WTC11 (cell line): ENCODE results near the gene PGRMC2. TPM values are rescaled to one million over a fixed set of nuclear protein-coding genes. Genes with fewer than 3 reads are reported as not detected.

Experiments used
- ATAC-seq: fragments of 200-7000 bp; cut with Tn5 transposase; 2 replicates; pipeline ENCODE4 v1.10.0; 2021; ENCODE audit warnings: mild to moderate bottlenecking, moderate library complexity
- CTCF ChIA-PET: fragments of 300-600 bp; sonication (Branson Sonifier 250); formaldehyde crosslinking; loops from one replicate; lab custom pipeline; 2021; ENCODE audit warnings: antibody characterized with exemption; lab: Charles Lee
- POLR2A ChIA-PET: fragments of 350-600 bp; sonication (Branson Sonifier 250); formaldehyde crosslinking; loops from one replicate; lab custom pipeline; 2021; ENCODE audit warnings: antibody characterized with exemption; lab: Charles Lee
- DNase-seq: peaks from one replicate; pipeline ENCODE4 v3.0.0; 2021; ENCODE audit warnings: low spot score
- H3K27ac Mint-ChIP-seq: 2 replicates; pipeline ENCODE4 v1.8.0; 2021; ENCODE audit warnings: mixed read lengths
- H3K27me3 Mint-ChIP-seq: 2 replicates; pipeline ENCODE4 v1.8.0; 2021; ENCODE audit warnings: low read depth, mild to moderate bottlenecking, moderate library complexity, mixed read lengths
- H3K36me3 Mint-ChIP-seq: 2 replicates; pipeline ENCODE4 v1.8.0; 2021; ENCODE audit warnings: mixed read lengths
- H3K4me1 Mint-ChIP-seq: 2 replicates; pipeline ENCODE4 v1.8.0; 2022; ENCODE audit warnings: mixed read lengths
- H3K4me3 Mint-ChIP-seq: 2 replicates; pipeline ENCODE4 v1.8.0; 2021; ENCODE audit warnings: mild to moderate bottlenecking, moderate library complexity, mixed read lengths
- H3K9me3 Mint-ChIP-seq: 2 replicates; pipeline ENCODE4 v1.8.0; 2021; ENCODE audit warnings: mixed read lengths
- CBFB ChIP-seq: sonication (generic); formaldehyde crosslinking; IDR thresholded peaks from 2 replicates; pipeline ENCODE4 v1.8.1; 2022; ENCODE audit warnings: mild to moderate bottlenecking, low read depth, missing genetic modification reagents
- CREB1 ChIP-seq: sonication (generic); formaldehyde crosslinking; IDR thresholded peaks from 2 replicates; pipeline ENCODE4 v1.8.0; 2023; ENCODE audit warnings: mild to moderate bottlenecking, missing genetic modification reagents
- ELF4 ChIP-seq: sonication (generic); formaldehyde crosslinking; IDR thresholded peaks from 2 replicates; pipeline ENCODE4 v1.8.1; 2022; ENCODE audit warnings: low read depth, mild to moderate bottlenecking, moderate library complexity, missing genetic modification reagents
- EMX1 ChIP-seq: fragments of 250-450 bp; sonication (Bioruptor Pico); IDR thresholded peaks from 2 replicates; pipeline ENCODE4 v1.8.0; 2021; ENCODE audit warnings: mild to moderate bottlenecking
- ESRRA ChIP-seq: sonication (generic); formaldehyde crosslinking; IDR thresholded peaks from 2 replicates; pipeline ENCODE4 v1.8.1; 2022; ENCODE audit warnings: mild to moderate bottlenecking, missing genetic modification reagents, borderline replicate concordance
- ETV6 ChIP-seq: sonication (generic); formaldehyde crosslinking; IDR thresholded peaks from 2 replicates; pipeline ENCODE4 v1.8.1; 2022; ENCODE audit warnings: mild to moderate bottlenecking, missing genetic modification reagents
- MAX ChIP-seq: sonication (generic); formaldehyde crosslinking; IDR thresholded peaks from 2 replicates; pipeline ENCODE4 v1.8.0; 2022; ENCODE audit warnings: mild to moderate bottlenecking, missing genetic modification reagents
- OVOL2 ChIP-seq: fragments of 250-450 bp; sonication (Bioruptor Pico); IDR thresholded peaks from 2 replicates; pipeline ENCODE4 v1.9.0; 2021; ENCODE audit warnings: mild to moderate bottlenecking, borderline replicate concordance
- RORB ChIP-seq: fragments of 250-450 bp; sonication (Bioruptor Pico); IDR thresholded peaks from 2 replicates; pipeline ENCODE4 v1.9.0; 2021; ENCODE audit warnings: mild to moderate bottlenecking
- TCF7 ChIP-seq: sonication (generic); formaldehyde crosslinking; IDR thresholded peaks from 2 replicates; pipeline ENCODE4 v1.8.0; 2022; ENCODE audit warnings: mild to moderate bottlenecking, low read depth, missing genetic modification reagents, moderate library complexity
- USF2 ChIP-seq: sonication (generic); formaldehyde crosslinking; IDR thresholded peaks from 2 replicates; pipeline ENCODE4 v1.8.1; 2023; ENCODE audit warnings: mild to moderate bottlenecking, missing genetic modification reagents, moderate library complexity
- ZBTB21 ChIP-seq: sonication (generic); formaldehyde crosslinking; IDR thresholded peaks from 2 replicates; pipeline ENCODE4 v1.8.1; 2023; ENCODE audit warnings: mild to moderate bottlenecking, missing genetic modification reagents, borderline replicate concordance
- ZNF121 ChIP-seq: sonication (generic); formaldehyde crosslinking; IDR thresholded peaks from 2 replicates; pipeline ENCODE4 v1.8.0; 2023; ENCODE audit warnings: missing genetic modification reagents
- ZNF232 ChIP-seq: sonication (generic); formaldehyde crosslinking; IDR thresholded peaks from 2 replicates; pipeline ENCODE4 v1.8.0; 2022; ENCODE audit warnings: mild to moderate bottlenecking, missing genetic modification reagents
- ZNF671 ChIP-seq: fragments of 250-450 bp; sonication (Bioruptor Pico); IDR thresholded peaks from 2 replicates; pipeline ENCODE4 v1.8.0; 2021; ENCODE audit warnings: mild to moderate bottlenecking
- total RNA-seq: library from RNA; stranded (reverse); gene quantifications from 3 replicates; pipeline ENCODE4 v1.2.3, GENCODE V29; 2021
- TF ChIP-seq, protein P1 (sequence below): sonication (generic); formaldehyde crosslinking; IDR thresholded peaks from 2 replicates; pipeline ENCODE4 v1.8.1; 2022; ENCODE audit warnings: mild to moderate bottlenecking, missing genetic modification reagents, moderate library complexity, borderline replicate concordance
- TF ChIP-seq, protein P2 (sequence below): fragments of 250-450 bp; sonication (Bioruptor Pico); IDR thresholded peaks from 2 replicates; pipeline ENCODE4 v1.8.0; 2021; ENCODE audit warnings: mild to moderate bottlenecking
- TF ChIP-seq, protein P3 (sequence below): sonication (generic); formaldehyde crosslinking; IDR thresholded peaks from 2 replicates; pipeline ENCODE4 v1.8.1; 2022; ENCODE audit warnings: mild to moderate bottlenecking, moderate library complexity, missing genetic modification reagents
- TF ChIP-seq, protein P4 (sequence below): sonication (generic); formaldehyde crosslinking; IDR thresholded peaks from 2 replicates; pipeline ENCODE4 v1.8.1; 2023; ENCODE audit warnings: mild to moderate bottlenecking, missing genetic modification reagents, borderline replicate concordance
- TF ChIP-seq, protein P5 (sequence below): sonication (generic); formaldehyde crosslinking; IDR thresholded peaks from 2 replicates; pipeline ENCODE4 v1.8.0; 2023; ENCODE audit warnings: mild to moderate bottlenecking, missing genetic modification reagents
- TF ChIP-seq, protein P6 (sequence below): sonication (generic); formaldehyde crosslinking; IDR thresholded peaks from 2 replicates; pipeline ENCODE4 v1.8.1; 2023; ENCODE audit warnings: mild to moderate bottlenecking, moderate library complexity, missing genetic modification reagents

Gene PGRMC2
- total RNA-seq, 1 experiment from 2014 or later = 68.2 TPM

DNA sequence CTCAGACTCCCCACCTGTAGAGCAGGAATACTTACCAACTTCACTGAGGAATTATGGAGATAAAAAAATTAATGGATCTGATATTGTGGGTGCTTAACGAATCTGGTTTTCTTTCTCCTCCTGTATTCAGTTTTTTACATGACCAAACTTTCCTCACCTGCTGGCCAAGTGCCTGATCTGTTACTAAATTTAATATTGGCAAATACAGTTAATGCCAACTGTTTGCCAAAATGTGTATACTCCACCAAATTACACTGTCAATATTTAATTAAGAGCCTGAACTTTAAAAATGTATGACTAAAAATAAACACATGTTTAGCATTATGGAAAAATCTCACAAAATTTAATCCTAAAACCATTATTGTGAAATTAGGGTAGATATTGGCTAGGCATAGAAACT, 3.3 kb downstream of the PGRMC2 start:
- no peak for DNase-seq
- TF ChIP-seq, protein P1, sequence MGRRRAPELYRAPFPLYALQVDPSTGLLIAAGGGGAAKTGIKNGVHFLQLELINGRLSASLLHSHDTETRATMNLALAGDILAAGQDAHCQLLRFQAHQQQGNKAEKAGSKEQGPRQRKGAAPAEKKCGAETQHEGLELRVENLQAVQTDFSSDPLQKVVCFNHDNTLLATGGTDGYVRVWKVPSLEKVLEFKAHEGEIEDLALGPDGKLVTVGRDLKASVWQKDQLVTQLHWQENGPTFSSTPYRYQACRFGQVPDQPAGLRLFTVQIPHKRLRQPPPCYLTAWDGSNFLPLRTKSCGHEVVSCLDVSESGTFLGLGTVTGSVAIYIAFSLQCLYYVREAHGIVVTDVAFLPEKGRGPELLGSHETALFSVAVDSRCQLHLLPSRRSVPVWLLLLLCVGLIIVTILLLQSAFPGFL (CRISPR knock-in tag) = no peak
- TF ChIP-seq ETV6 (CRISPR knock-in tag) (no peak), EMX1 (CRISPR knock-in tag) (no peak), TCF7 (CRISPR knock-in tag) (no peak), ZNF121 (CRISPR knock-in tag) (no peak), USF2 (CRISPR knock-in tag) (no peak), CREB1 (no peak), ELF4 (no peak), MAX (CRISPR knock-in tag) (no peak), OVOL2 (CRISPR knock-in tag) (no peak)
- TF ChIP-seq, protein P2, sequence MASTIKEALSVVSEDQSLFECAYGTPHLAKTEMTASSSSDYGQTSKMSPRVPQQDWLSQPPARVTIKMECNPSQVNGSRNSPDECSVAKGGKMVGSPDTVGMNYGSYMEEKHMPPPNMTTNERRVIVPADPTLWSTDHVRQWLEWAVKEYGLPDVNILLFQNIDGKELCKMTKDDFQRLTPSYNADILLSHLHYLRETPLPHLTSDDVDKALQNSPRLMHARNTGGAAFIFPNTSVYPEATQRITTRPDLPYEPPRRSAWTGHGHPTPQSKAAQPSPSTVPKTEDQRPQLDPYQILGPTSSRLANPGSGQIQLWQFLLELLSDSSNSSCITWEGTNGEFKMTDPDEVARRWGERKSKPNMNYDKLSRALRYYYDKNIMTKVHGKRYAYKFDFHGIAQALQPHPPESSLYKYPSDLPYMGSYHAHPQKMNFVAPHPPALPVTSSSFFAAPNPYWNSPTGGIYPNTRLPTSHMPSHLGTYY (CRISPR knock-in tag) = no peak
- TF ChIP-seq, protein P3, sequence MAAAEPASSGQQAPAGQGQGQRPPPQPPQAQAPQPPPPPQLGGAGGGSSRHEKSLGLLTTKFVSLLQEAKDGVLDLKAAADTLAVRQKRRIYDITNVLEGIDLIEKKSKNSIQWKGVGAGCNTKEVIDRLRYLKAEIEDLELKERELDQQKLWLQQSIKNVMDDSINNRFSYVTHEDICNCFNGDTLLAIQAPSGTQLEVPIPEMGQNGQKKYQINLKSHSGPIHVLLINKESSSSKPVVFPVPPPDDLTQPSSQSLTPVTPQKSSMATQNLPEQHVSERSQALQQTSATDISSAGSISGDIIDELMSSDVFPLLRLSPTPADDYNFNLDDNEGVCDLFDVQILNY = no peak
- TF ChIP-seq, protein P4, sequence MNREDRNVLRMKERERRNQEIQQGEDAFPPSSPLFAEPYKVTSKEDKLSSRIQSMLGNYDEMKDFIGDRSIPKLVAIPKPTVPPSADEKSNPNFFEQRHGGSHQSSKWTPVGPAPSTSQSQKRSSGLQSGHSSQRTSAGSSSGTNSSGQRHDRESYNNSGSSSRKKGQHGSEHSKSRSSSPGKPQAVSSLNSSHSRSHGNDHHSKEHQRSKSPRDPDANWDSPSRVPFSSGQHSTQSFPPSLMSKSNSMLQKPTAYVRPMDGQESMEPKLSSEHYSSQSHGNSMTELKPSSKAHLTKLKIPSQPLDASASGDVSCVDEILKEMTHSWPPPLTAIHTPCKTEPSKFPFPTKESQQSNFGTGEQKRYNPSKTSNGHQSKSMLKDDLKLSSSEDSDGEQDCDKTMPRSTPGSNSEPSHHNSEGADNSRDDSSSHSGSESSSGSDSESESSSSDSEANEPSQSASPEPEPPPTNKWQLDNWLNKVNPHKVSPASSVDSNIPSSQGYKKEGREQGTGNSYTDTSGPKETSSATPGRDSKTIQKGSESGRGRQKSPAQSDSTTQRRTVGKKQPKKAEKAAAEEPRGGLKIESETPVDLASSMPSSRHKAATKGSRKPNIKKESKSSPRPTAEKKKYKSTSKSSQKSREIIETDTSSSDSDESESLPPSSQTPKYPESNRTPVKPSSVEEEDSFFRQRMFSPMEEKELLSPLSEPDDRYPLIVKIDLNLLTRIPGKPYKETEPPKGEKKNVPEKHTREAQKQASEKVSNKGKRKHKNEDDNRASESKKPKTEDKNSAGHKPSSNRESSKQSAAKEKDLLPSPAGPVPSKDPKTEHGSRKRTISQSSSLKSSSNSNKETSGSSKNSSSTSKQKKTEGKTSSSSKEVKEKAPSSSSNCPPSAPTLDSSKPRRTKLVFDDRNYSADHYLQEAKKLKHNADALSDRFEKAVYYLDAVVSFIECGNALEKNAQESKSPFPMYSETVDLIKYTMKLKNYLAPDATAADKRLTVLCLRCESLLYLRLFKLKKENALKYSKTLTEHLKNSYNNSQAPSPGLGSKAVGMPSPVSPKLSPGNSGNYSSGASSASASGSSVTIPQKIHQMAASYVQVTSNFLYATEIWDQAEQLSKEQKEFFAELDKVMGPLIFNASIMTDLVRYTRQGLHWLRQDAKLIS (CRISPR knock-in tag) = no peak
- no peaks in the 10 kb centered on the region for H3K27me3 Mint-ChIP-seq
- H3K36me3 Mint-ChIP-seq = peaks cover 15% of the 10 kb centered on the region
- ChIA-PET CTCF (no interaction called here), POLR2A (no interaction called here)
- peaks cover 40% of the 10 kb centered on the region for H3K4me1 Mint-ChIP-seq
- peak overlapping the region; percentile 12 for H3K4me3 Mint-ChIP-seq
- no peaks in the 10 kb centered on the region for H3K9me3 Mint-ChIP-seq
- no peak for ATAC-seq
- no peak overlapping the region for H3K27ac Mint-ChIP-seq

DNA sequence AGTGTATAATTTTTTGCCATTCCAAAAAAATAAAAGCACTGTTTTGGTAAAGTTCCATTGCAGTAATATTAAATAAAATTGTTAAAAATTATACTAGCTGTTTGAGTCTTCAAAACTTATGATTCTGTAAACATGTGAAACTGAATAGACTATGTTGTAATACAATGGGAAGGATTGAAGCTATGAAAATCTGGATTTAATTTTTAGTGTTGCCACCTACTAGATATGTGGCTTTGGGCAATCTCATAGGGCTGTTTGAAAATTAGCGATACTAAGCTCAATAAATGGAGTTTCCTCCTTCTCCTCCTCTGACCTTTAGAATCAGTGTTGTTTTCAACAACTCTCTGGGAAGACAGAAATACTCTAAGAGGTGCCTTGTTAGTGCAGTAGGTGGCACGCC, 4.5 kb downstream of the PGRMC2 start:
- Mint-ChIP-seq H3K36me3 (peaks cover 15% of the 10 kb centered on the region), H3K4me1 (peaks cover 42% of the 10 kb centered on the region), H3K27ac (no peak overlapping the region), H3K27me3 (no peaks in the 10 kb centered on the region), H3K9me3 (no peaks in the 10 kb centered on the region), H3K4me3 (no peak overlapping the region)
- ATAC-seq (no peak), DNase-seq (no peak)
- CTCF ChIA-PET = no interaction called here
- POLR2A ChIA-PET = no interaction called here
- TF ChIP-seq ZBTB21 = no peak
- TF ChIP-seq CBFB (CRISPR knock-in tag) = no peak
- TF ChIP-seq, protein P2 (CRISPR knock-in tag) = no peak
- TF ChIP-seq, protein P5, sequence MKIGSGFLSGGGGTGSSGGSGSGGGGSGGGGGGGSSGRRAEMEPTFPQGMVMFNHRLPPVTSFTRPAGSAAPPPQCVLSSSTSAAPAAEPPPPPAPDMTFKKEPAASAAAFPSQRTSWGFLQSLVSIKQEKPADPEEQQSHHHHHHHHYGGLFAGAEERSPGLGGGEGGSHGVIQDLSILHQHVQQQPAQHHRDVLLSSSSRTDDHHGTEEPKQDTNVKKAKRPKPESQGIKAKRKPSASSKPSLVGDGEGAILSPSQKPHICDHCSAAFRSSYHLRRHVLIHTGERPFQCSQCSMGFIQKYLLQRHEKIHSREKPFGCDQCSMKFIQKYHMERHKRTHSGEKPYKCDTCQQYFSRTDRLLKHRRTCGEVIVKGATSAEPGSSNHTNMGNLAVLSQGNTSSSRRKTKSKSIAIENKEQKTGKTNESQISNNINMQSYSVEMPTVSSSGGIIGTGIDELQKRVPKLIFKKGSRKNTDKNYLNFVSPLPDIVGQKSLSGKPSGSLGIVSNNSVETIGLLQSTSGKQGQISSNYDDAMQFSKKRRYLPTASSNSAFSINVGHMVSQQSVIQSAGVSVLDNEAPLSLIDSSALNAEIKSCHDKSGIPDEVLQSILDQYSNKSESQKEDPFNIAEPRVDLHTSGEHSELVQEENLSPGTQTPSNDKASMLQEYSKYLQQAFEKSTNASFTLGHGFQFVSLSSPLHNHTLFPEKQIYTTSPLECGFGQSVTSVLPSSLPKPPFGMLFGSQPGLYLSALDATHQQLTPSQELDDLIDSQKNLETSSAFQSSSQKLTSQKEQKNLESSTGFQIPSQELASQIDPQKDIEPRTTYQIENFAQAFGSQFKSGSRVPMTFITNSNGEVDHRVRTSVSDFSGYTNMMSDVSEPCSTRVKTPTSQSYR (CRISPR knock-in tag) = no peak
- TF ChIP-seq, protein P6, sequence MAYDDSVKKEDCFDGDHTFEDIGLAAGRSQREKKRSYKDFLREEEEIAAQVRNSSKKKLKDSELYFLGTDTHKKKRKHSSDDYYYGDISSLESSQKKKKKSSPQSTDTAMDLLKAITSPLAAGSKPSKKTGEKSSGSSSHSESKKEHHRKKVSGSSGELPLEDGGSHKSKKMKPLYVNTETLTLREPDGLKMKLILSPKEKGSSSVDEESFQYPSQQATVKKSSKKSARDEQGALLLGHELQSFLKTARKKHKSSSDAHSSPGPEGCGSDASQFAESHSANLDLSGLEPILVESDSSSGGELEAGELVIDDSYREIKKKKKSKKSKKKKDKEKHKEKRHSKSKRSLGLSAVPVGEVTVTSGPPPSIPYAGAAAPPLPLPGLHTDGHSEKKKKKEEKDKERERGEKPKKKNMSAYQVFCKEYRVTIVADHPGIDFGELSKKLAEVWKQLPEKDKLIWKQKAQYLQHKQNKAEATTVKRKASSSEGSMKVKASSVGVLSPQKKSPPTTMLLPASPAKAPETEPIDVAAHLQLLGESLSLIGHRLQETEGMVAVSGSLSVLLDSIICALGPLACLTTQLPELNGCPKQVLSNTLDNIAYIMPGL (CRISPR knock-in tag) = no peak
- TF ChIP-seq ZNF671 (CRISPR knock-in tag) = no peak
- no peak for TF ChIP-seq MAX (CRISPR knock-in tag)
- TF ChIP-seq ZNF232 (CRISPR knock-in tag) = no peak
- no peak for TF ChIP-seq ESRRA (CRISPR knock-in tag)
- TF ChIP-seq ETV6 (CRISPR knock-in tag) = no peak
- no peak for TF ChIP-seq RORB (CRISPR knock-in tag)
